ENCODE data around the gene LRBA.

The LRBA gene

DNA sequence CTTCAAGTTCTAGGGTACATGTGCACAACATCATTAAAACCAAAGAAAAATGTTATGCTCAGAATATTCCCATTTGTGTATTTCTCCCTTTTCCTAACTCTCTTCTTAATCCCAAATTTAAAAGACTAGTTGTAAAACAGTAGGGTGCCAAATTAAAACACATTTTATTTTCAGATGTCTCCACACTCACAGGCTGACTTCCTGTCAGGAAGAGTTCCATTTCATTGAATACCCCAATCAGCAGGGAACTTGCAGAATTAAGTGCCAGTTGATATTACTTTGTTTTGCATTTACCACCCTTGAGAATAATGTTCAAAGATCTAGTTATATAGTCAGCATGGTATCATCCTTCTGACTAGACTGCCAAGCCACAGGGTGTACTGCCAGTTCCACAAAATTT, 225.2 kb downstream of the LRBA start:
- H3K36me3 Mint-ChIP-seq (ENCODE audit: insufficient read depth) = peaks cover 9% of the 10 kb centered on the region
- no peak for DNase-seq (ENCODE audit: low spot score in 2 of 2)

GRCh38 chr4:150784939-150785338, 230.1 kb downstream of the LRBA start:
- H3K4me3 Mint-ChIP-seq = no peak overlapping the region
- no peaks in the 10 kb centered on the region for H3K9me3 Mint-ChIP-seq
- no peak for DNase-seq (ENCODE audit: low spot score in 2 of 2)
- no peak overlapping the region for H3K27ac Mint-ChIP-seq (ENCODE audit: low read depth)
- ATAC-seq (replicated peaks; ENCODE audit: extremely low read depth, poor library complexity, severe bottlenecking) = no peak
- H3K4me1 Mint-ChIP-seq = peaks cover 8% of the 10 kb centered on the region
- no peaks in the 10 kb centered on the region for H3K27me3 Mint-ChIP-seq
- peaks cover 7% of the 10 kb centered on the region for H3K36me3 Mint-ChIP-seq (ENCODE audit: insufficient read depth)

More for the DNA sequence above, 225.2 kb downstream of the LRBA start:
- no peaks in the 10 kb centered on the region for H3K9me3 Mint-ChIP-seq
- no peak for ATAC-seq (replicated peaks; ENCODE audit: extremely low read depth, poor library complexity, severe bottlenecking)
- no peak overlapping the region for H3K4me3 Mint-ChIP-seq
- H3K27me3 Mint-ChIP-seq = no peaks in the 10 kb centered on the region
- H3K4me1 Mint-ChIP-seq = peaks cover 2% of the 10 kb centered on the region
- H3K27ac Mint-ChIP-seq (ENCODE audit: low read depth) = no peak overlapping the region

GRCh38 chr4:150784305-150784704, 230.8 kb downstream of the LRBA start:
- peaks cover 8% of the 10 kb centered on the region for H3K4me1 Mint-ChIP-seq
- H3K9me3 Mint-ChIP-seq = no peaks in the 10 kb centered on the region
- H3K4me3 Mint-ChIP-seq = no peak overlapping the region
- H3K27ac Mint-ChIP-seq (ENCODE audit: low read depth) = no peak overlapping the region
- DNase-seq (ENCODE audit: low spot score in 2 of 2) (no peak), ATAC-seq (replicated peaks; ENCODE audit: extremely low read depth, poor library complexity, severe bottlenecking) (no peak)
- H3K36me3 Mint-ChIP-seq (ENCODE audit: insufficient read depth) = peaks cover 7% of the 10 kb centered on the region
- H3K27me3 Mint-ChIP-seq = no peaks in the 10 kb centered on the region

- peaks cover 8% of the 10 kb centered on the region for H3K4me1 Mint-ChIP-seq
- DNase-seq (ENCODE audit: low spot score in 2 of 2) = no peak
These were observed 232.2 kb downstream of the LRBA start for GRCh38 chr4:150782921-150783320.

GRCh38 chr4:150782311-150782710, 232.8 kb downstream of the LRBA start:
- Mint-ChIP-seq H3K4me1 (peaks cover 8% of the 10 kb centered on the region), H3K36me3 (ENCODE audit: insufficient read depth) (peaks cover 5% of the 10 kb centered on the region), H3K9me3 (no peaks in the 10 kb centered on the region), H3K27ac (ENCODE audit: low read depth) (peak overlapping the region; percentile 17), H3K27me3 (no peaks in the 10 kb centered on the region), H3K4me3 (no peak overlapping the region)
- ATAC-seq (replicated peaks; ENCODE audit: extremely low read depth, poor library complexity, severe bottlenecking) = no peak
- no peak for DNase-seq (ENCODE audit: low spot score in 2 of 2)

More at GRCh38 chr4:150782921-150783320, 232.2 kb downstream of the LRBA start:
- Mint-ChIP-seq H3K36me3 (ENCODE audit: insufficient read depth) (peaks cover 5% of the 10 kb centered on the region), H3K27ac (ENCODE audit: low read depth) (peak overlapping the region; percentile 17), H3K9me3 (no peaks in the 10 kb centered on the region), H3K27me3 (no peaks in the 10 kb centered on the region), H3K4me3 (no peak overlapping the region)
- no peak for ATAC-seq (replicated peaks; ENCODE audit: extremely low read depth, poor library complexity, severe bottlenecking)

GRCh38 chr4:150781191-150781590, 233.9 kb downstream of the LRBA start:
- no peak for ATAC-seq (replicated peaks; ENCODE audit: extremely low read depth, poor library complexity, severe bottlenecking)
- DNase-seq (ENCODE audit: low spot score in 2 of 2) = no peak
- Mint-ChIP-seq H3K27ac (ENCODE audit: low read depth) (no peak overlapping the region), H3K9me3 (no peaks in the 10 kb centered on the region), H3K36me3 (ENCODE audit: insufficient read depth) (peaks cover 5% of the 10 kb centered on the region), H3K27me3 (no peaks in the 10 kb centered on the region), H3K4me1 (peaks cover 8% of the 10 kb centered on the region), H3K4me3 (no peak overlapping the region)

GRCh38 chr4:150779707-150780106, 235.4 kb downstream of the LRBA start:
- Mint-ChIP-seq H3K27ac (ENCODE audit: low read depth) (no peak overlapping the region), H3K4me3 (no peak overlapping the region), H3K4me1 (peaks cover 5% of the 10 kb centered on the region), H3K27me3 (no peaks in the 10 kb centered on the region), H3K36me3 (ENCODE audit: insufficient read depth) (peaks cover 5% of the 10 kb centered on the region), H3K9me3 (no peaks in the 10 kb centered on the region)
- DNase-seq (ENCODE audit: low spot score in 2 of 2) (no peak), ATAC-seq (replicated peaks; ENCODE audit: extremely low read depth, poor library complexity, severe bottlenecking) (no peak)

DNA sequence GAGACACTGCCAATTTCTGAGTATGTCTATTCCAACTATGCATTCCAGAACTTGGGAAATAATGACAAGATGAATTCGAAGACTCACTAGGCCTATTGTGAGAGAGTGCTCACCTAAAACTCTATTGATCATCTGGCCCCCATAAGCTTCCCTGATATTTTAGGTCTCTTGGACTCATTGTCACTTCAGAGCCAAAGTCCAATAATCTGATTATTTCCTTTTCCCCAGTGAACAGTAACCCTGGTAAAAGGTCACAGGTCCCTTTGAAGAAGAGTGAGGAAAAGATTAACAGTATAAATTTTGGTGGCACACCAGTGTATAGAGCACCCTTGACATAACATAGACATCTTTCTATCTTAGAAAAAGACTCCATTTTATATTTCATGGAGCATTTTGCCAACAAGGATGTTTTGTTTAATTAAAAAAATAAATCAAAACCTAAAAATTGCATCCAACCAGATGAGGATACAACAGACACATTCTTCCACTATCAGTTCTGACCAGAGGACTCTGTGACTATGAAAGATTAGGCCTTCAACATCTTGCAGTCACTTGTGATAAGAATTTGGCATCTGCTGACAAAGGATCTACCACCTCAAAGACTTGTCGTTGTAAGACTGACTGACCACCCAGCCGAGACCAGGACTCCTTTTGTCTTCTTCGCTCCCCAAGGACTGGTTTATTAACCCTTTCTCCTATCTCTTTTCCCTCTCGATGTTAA, 241.2 kb downstream of the LRBA start:
- ATAC-seq (replicated peaks; ENCODE audit: extremely low read depth, poor library complexity, severe bottlenecking) (no peak), DNase-seq (ENCODE audit: low spot score in 2 of 2) (no peak)
- H3K4me1 Mint-ChIP-seq = no peaks in the 10 kb centered on the region
- no peak overlapping the region for H3K27ac Mint-ChIP-seq (ENCODE audit: low read depth)
- no peaks in the 10 kb centered on the region for H3K27me3 Mint-ChIP-seq
- peaks cover 5% of the 10 kb centered on the region for H3K36me3 Mint-ChIP-seq (ENCODE audit: insufficient read depth)
- no peaks in the 10 kb centered on the region for H3K9me3 Mint-ChIP-seq
- no peak overlapping the region for H3K4me3 Mint-ChIP-seq

DNA sequence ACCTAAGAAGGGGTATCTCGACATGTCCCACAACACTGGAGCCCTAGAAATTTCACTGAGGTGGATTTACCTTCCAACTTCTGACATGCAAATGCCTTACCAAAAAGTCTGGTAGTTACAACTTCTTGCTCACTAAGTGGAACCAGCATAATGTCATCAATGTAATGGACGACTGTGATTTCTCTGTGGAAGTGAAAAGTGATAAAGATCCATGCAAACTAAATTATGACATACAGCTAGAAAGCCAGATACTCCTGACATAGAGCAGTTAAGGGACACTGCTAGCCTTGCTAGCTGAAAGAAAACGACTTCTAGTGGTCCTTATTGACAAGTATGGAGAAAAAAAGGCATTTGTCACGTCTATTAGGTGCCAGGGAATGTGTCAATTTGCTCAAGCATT, 242.1 kb downstream of the LRBA start:
- Mint-ChIP-seq H3K4me3 (no peak overlapping the region), H3K9me3 (no peaks in the 10 kb centered on the region), H3K27ac (ENCODE audit: low read depth) (no peak overlapping the region), H3K36me3 (ENCODE audit: insufficient read depth) (peaks cover 5% of the 10 kb centered on the region), H3K4me1 (peaks cover 6% of the 10 kb centered on the region), H3K27me3 (no peaks in the 10 kb centered on the region)
- no peak for ATAC-seq (replicated peaks; ENCODE audit: extremely low read depth, poor library complexity, severe bottlenecking)
- DNase-seq (ENCODE audit: low spot score in 2 of 2) = no peak

- H3K36me3 Mint-ChIP-seq (ENCODE audit: insufficient read depth) = peaks cover 5% of the 10 kb centered on the region
- peaks cover 13% of the 10 kb centered on the region for H3K4me1 Mint-ChIP-seq
- no peaks in the 10 kb centered on the region for H3K9me3 Mint-ChIP-seq
- no peaks in the 10 kb centered on the region for H3K27me3 Mint-ChIP-seq
- ATAC-seq (replicated peaks; ENCODE audit: extremely low read depth, poor library complexity, severe bottlenecking) (no peak), DNase-seq (ENCODE audit: low spot score in 2 of 2) (no peak)
- H3K27ac Mint-ChIP-seq (ENCODE audit: low read depth) = no peak overlapping the region
- H3K4me3 Mint-ChIP-seq = no peak overlapping the region
These were observed 243.7 kb downstream of the LRBA start for GRCh38 chr4:150771382-150771781.

DNA sequence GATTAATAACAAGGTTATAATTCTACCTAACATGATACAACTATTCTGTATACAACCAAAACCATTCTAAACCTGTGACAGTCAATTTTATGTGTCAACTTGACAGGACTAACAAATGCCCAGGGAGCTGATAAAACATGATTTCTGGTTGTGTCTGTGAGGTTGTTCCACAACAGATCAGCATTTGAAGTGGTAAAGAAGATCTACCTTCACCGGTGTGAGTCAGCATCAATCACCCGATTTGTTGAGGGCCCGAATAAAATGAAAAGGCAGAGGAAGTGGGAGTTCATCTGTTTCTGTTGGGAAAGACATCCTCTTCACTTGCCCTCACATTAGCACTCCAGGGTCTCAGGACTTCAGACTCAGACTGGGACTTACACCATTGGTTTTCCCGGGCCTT, 245.2 kb downstream of the LRBA start:
- no peak for ATAC-seq (replicated peaks; ENCODE audit: extremely low read depth, poor library complexity, severe bottlenecking)
- no peak for DNase-seq (ENCODE audit: low spot score in 2 of 2)
- no peak overlapping the region for H3K27ac Mint-ChIP-seq (ENCODE audit: low read depth)

GRCh38 chr4:150769248-150769647, 245.8 kb downstream of the LRBA start:
- Mint-ChIP-seq H3K4me3 (no peak overlapping the region), H3K36me3 (ENCODE audit: insufficient read depth) (peaks cover 5% of the 10 kb centered on the region), H3K27me3 (no peaks in the 10 kb centered on the region), H3K27ac (ENCODE audit: low read depth) (no peak overlapping the region), H3K9me3 (no peaks in the 10 kb centered on the region), H3K4me1 (peaks cover 14% of the 10 kb centered on the region)
- no peak for ATAC-seq (replicated peaks; ENCODE audit: extremely low read depth, poor library complexity, severe bottlenecking)
- DNase-seq (ENCODE audit: low spot score in 2 of 2) = no peak

More for the DNA sequence above, 245.2 kb downstream of the LRBA start:
- Mint-ChIP-seq H3K9me3 (no peaks in the 10 kb centered on the region), H3K27me3 (no peaks in the 10 kb centered on the region), H3K36me3 (ENCODE audit: insufficient read depth) (peaks cover 5% of the 10 kb centered on the region), H3K4me3 (no peak overlapping the region), H3K4me1 (peaks cover 14% of the 10 kb centered on the region)

- peaks cover 14% of the 10 kb centered on the region for H3K4me1 Mint-ChIP-seq
- DNase-seq (ENCODE audit: low spot score in 2 of 2) (no peak), ATAC-seq (replicated peaks; ENCODE audit: extremely low read depth, poor library complexity, severe bottlenecking) (no peak)
- H3K4me3 Mint-ChIP-seq = no peak overlapping the region
- H3K27me3 Mint-ChIP-seq = no peaks in the 10 kb centered on the region
- H3K27ac Mint-ChIP-seq (ENCODE audit: low read depth) = no peak overlapping the region
- peaks cover 4% of the 10 kb centered on the region for H3K36me3 Mint-ChIP-seq (ENCODE audit: insufficient read depth)
- H3K9me3 Mint-ChIP-seq = no peaks in the 10 kb centered on the region
These were observed 246.6 kb downstream of the LRBA start for GRCh38 chr4:150768497-150768896.
